HUES64 (cell line): Measurements from ENCODE around the gene SPIN2B. TPM values are rescaled to one million over a fixed set of nuclear protein-coding genes. Genes with fewer than 3 reads are reported as not detected.
"Not testable (repeated sequence)": the region's sequence is repeated elsewhere in the genome, so short reads cannot be mapped to it uniquely, and the experiment has no call there.

Experiments
- H3K27ac ChIP-seq: 2 replicates; pipeline ENCODE4 v1.7.0; 2013; ENCODE audit warnings: low read depth, low read length, inconsistent platforms
- H3K27me3 ChIP-seq: 2 replicates; pipeline ENCODE4 v1.6.1; 2013; ENCODE audit warnings: mild to moderate bottlenecking, low read length; ENCODE audit not compliant: insufficient read depth
- H3K36me3 ChIP-seq: 2 replicates; pipeline ENCODE4 v1.6.1; 2013; ENCODE audit warnings: mild to moderate bottlenecking, low read length; ENCODE audit not compliant: insufficient read depth
- H3K4me1 ChIP-seq: 2 replicates; pipeline ENCODE4 v1.6.1; 2013; ENCODE audit warnings: mild to moderate bottlenecking, low read length, moderate library complexity; ENCODE audit not compliant: insufficient read depth
- H3K4me3 ChIP-seq: 2 replicates; pipeline ENCODE4 v1.5.1; 2013; ENCODE audit warnings: mild to moderate bottlenecking, low read length, moderate library complexity
- H3K9ac ChIP-seq: 2 replicates; pipeline ENCODE4 v1.6.1; 2013; ENCODE audit warnings: mild to moderate bottlenecking, low read depth, low read length
- H3K9me3 ChIP-seq: 2 replicates; pipeline ENCODE4 v1.6.1; 2013; ENCODE audit warnings: low read depth, low read length; ENCODE audit not compliant: insufficient read depth
- WGBS: fragments of 150-250, 120-280 bp; methylation state at CpG from one replicate; pipeline ENCODE4 v1.1.7; 2013; ENCODE audit warnings: missing lambda C conversion rate; 5-methylcytosine and 5-hydroxymethylcytosine counted together
- polyA plus RNA-seq, 2 experiments: library from polyadenylated mRNA; stranded (reverse); fragments of 50-300 nt; gene quantifications; one replicate each; pipeline ENCODE4 v1.2.3, GENCODE V29; 2013

Gene SPIN2B
- 6.5 TPM for polyA plus RNA-seq (2013, experiment 1 of 2)
- 7.9 TPM for polyA plus RNA-seq (2013, experiment 2 of 2)

GRCh38 chrX:57121162-57121755 is at the start of gene SPIN2B:
TSS of gene SPIN2B (minus strand) at chrX:57121548.
- under 1% methylated on average over 43 of the region's 43 CpGs for WGBS
- Histone ChIP-seq H3K9me3 (no peaks in the 10 kb centered on the region), H3K27me3 (no peaks in the 10 kb centered on the region), H3K9ac (peak within 1 kb of the TSS; percentile 91), H3K36me3 (peaks cover 19% of the 10 kb centered on the region; the same call in 1 of the 2 replicates), H3K4me3 (peak within 1 kb of the TSS; percentile 86), H3K4me1 (no peaks in the 10 kb centered on the region), H3K27ac (peak within 1 kb of the TSS; percentile 86)

- Histone ChIP-seq H3K4me3 (no peak overlapping the region), H3K36me3 (no peaks in the 10 kb centered on the region), H3K27me3 (no peaks in the 10 kb centered on the region), H3K27ac (no peak overlapping the region), H3K9me3 (no peaks in the 10 kb centered on the region), H3K4me1 (peaks cover 3% of the 10 kb centered on the region; the same call in 1 of the 2 replicates), H3K9ac (no peak overlapping the region)
- WGBS, result 75% methylated on average over 5 of the region's 5 CpGs
Observed at GRCh38 chrX:57156397-57157049, 35.2 kb upstream of the SPIN2B start.

- H3K4me1 ChIP-seq, result peaks cover 3% of the 10 kb centered on the region; the same call in 1 of the 2 replicates
- WGBS, result 76% methylated on average over 2 of the region's 2 CpGs
- H3K36me3 ChIP-seq, result no peaks in the 10 kb centered on the region
- no peak overlapping the region; the same call in 1 of the 2 replicates for H3K27ac ChIP-seq
- no peak overlapping the region for H3K9ac ChIP-seq
- no peak overlapping the region for H3K4me3 ChIP-seq
- H3K9me3 ChIP-seq, result no peaks in the 10 kb centered on the region
- H3K27me3 ChIP-seq, result no peaks in the 10 kb centered on the region
Observed at GRCh38 chrX:57155171-57155570, 33.8 kb upstream of the SPIN2B start.

- not testable (repeated sequence) for H3K4me1 ChIP-seq, H3K36me3 ChIP-seq, H3K9me3 ChIP-seq, H3K27ac ChIP-seq, H3K27me3 ChIP-seq, H3K9ac ChIP-seq, H3K4me3 ChIP-seq
- WGBS, result 75% methylated on average over 8 of the region's 8 CpGs
Observed at GRCh38 chrX:57152222-57152621, 30.9 kb upstream of the SPIN2B start.

- H3K4me3 ChIP-seq, result no peak overlapping the region
- no CpG with 5 or more reads among the region's 4 CpGs for WGBS
- H3K36me3 ChIP-seq, result no peaks in the 10 kb centered on the region
- no peak overlapping the region for H3K9ac ChIP-seq
- H3K9me3 ChIP-seq, result no peaks in the 10 kb centered on the region
- no peak overlapping the region for H3K27ac ChIP-seq
- no peaks in the 10 kb centered on the region for H3K27me3 ChIP-seq
- H3K4me1 ChIP-seq, result peaks cover 6% of the 10 kb centered on the region; the same call in 1 of the 2 replicates
Observed at GRCh38 chrX:57138674-57139073, 17.3 kb upstream of the SPIN2B start.

- WGBS, result no CpG with 5 or more reads among the region's 1 CpG
- peaks cover 6% of the 10 kb centered on the region; the same call in 1 of the 2 replicates for H3K4me1 ChIP-seq
- peak overlapping the region; percentile 5; the same call in 1 of the 2 replicates for H3K9ac ChIP-seq
- H3K27me3 ChIP-seq, result no peaks in the 10 kb centered on the region
- peak overlapping the region; percentile 40 for H3K4me3 ChIP-seq
- no peaks in the 10 kb centered on the region for H3K9me3 ChIP-seq
- peak overlapping the region; percentile 62; the same call in 1 of the 2 replicates for H3K27ac ChIP-seq
- no peaks in the 10 kb centered on the region for H3K36me3 ChIP-seq
Observed at GRCh38 chrX:57137501-57137900, 16.2 kb upstream of the SPIN2B start.

GRCh38 chrX:57137073-57137472 is 15.7 kb upstream of the SPIN2B start, which contains the start of gene SPIN2A:
TSS of gene SPIN2A (minus strand) at chrX:57137397. CDS start at chrX:57136597, 800 bp downstream.
- H3K27me3 ChIP-seq, H3K36me3 ChIP-seq, H3K4me1 ChIP-seq, H3K9me3 ChIP-seq: not testable (repeated sequence)
- peak within 1 kb of the TSS; percentile 5; the same call in 1 of the 2 replicates for H3K9ac ChIP-seq
- 72% methylated on average over 27 of the region's 27 CpGs for WGBS
- H3K4me3 ChIP-seq, result peak within 1 kb of the TSS; percentile 40
- peak within 1 kb of the TSS; percentile 62; the same call in 1 of the 2 replicates for H3K27ac ChIP-seq

GRCh38 chrX:57136589-57136988 is 15.2 kb upstream of the SPIN2B start:
- H3K27me3 ChIP-seq, H3K9ac ChIP-seq, H3K36me3 ChIP-seq, H3K4me1 ChIP-seq, H3K9me3 ChIP-seq, H3K27ac ChIP-seq: not testable (repeated sequence)
- WGBS, result 86% methylated on average over 1 of the region's 3 CpGs
- peak overlapping the region; percentile 29; the same call in 1 of the 2 replicates for H3K4me3 ChIP-seq

GRCh38 chrX:57135287-57135686 is 13.9 kb upstream of the SPIN2B start:
- Histone ChIP-seq H3K27ac (no peak overlapping the region), H3K27me3 (no peaks in the 10 kb centered on the region), H3K4me3 (no peak overlapping the region), H3K9me3 (no peaks in the 10 kb centered on the region), H3K4me1 (peaks cover 6% of the 10 kb centered on the region; the same call in 1 of the 2 replicates), H3K36me3 (no peaks in the 10 kb centered on the region), H3K9ac (no peak overlapping the region)
- 89% methylated on average over 3 of the region's 3 CpGs for WGBS

GRCh38 chrX:57134702-57135101 is 13.4 kb upstream of the SPIN2B start:
- Histone ChIP-seq H3K4me3 (no peak overlapping the region), H3K27me3 (no peaks in the 10 kb centered on the region), H3K27ac (no peak overlapping the region), H3K4me1 (peaks cover 6% of the 10 kb centered on the region; the same call in 1 of the 2 replicates), H3K36me3 (no peaks in the 10 kb centered on the region), H3K9me3 (no peaks in the 10 kb centered on the region), H3K9ac (no peak overlapping the region)
- WGBS, result 91% methylated on average over 3 of the region's 3 CpGs

GRCh38 chrX:57133706-57134105 is 12.4 kb upstream of the SPIN2B start:
- no peaks in the 10 kb centered on the region for H3K9me3 ChIP-seq
- peaks cover 6% of the 10 kb centered on the region; the same call in 1 of the 2 replicates for H3K4me1 ChIP-seq
- no peaks in the 10 kb centered on the region for H3K36me3 ChIP-seq
- H3K27me3 ChIP-seq, result no peaks in the 10 kb centered on the region
- H3K27ac ChIP-seq, result no peak overlapping the region
- H3K4me3 ChIP-seq, result no peak overlapping the region
- 91% methylated on average over 3 of the region's 4 CpGs for WGBS
- H3K9ac ChIP-seq, result no peak overlapping the region
